Stimulated activated CD4-positive, alpha-beta T cell treated with anti-CD3 and anti-CD28 coated beads, Interleukin-4, amount 100 ng/mL, for 1 hour (primary cell): ENCODE data around the gene ASCC1.

ENCODE experiments used
- DNase-seq: peaks from one replicate; pipeline ENCODE4 v3.0.0-alpha.2; 2020

The ASCC1 gene

GRCh38 chr10:72081210-72081609 is 134.9 kb downstream of the ASCC1 start:
- no peak for DNase-seq

- DNase-seq: no peak
Observed at GRCh38 chr10:72080042-72080975, 135.8 kb downstream of the ASCC1 start.

- peak; percentile 48 for DNase-seq
Observed at GRCh38 chr10:72079356-72079755, 136.7 kb downstream of the ASCC1 start.

- no peak for DNase-seq
Observed at GRCh38 chr10:72077275-72077990, 138.6 kb downstream of the ASCC1 start.

GRCh38 chr10:72076756-72077155 is 139.3 kb downstream of the ASCC1 start:
- no peak for DNase-seq

- peak; percentile 43 for DNase-seq
Observed at GRCh38 chr10:72075376-72076115, 140.5 kb downstream of the ASCC1 start.

GRCh38 chr10:72074574-72075375 is 141.3 kb downstream of the ASCC1 start:
- no peak for DNase-seq

GRCh38 chr10:72073708-72074573 is 142.1 kb downstream of the ASCC1 start:
- DNase-seq: no peak

GRCh38 chr10:72072639-72073038 is 143.4 kb downstream of the ASCC1 start:
- no peak for DNase-seq

- no peak for DNase-seq
Observed at GRCh38 chr10:72072046-72072445, 144.0 kb downstream of the ASCC1 start.

- no peak for DNase-seq
Observed at GRCh38 chr10:72069751-72070526, 146.1 kb downstream of the ASCC1 start.

GRCh38 chr10:72068901-72069446 is 147.1 kb downstream of the ASCC1 start:
- no peak for DNase-seq

- DNase-seq: no peak
Observed at GRCh38 chr10:72068126-72068765, 147.8 kb downstream of the ASCC1 start.

GRCh38 chr10:72067463-72068125 is 148.5 kb downstream of the ASCC1 start:
- no peak for DNase-seq

GRCh38 chr10:72066318-72067284 is 149.5 kb downstream of the ASCC1 start:
- DNase-seq: no peak

GRCh38 chr10:72065439-72066025 is 150.5 kb downstream of the ASCC1 start:
- DNase-seq: no peak

- no peak for DNase-seq
Observed at GRCh38 chr10:72063703-72064391, 152.2 kb downstream of the ASCC1 start.
